Muscle layer of duodenum (tissue), 2 donors: ENCODE data around the gene RNU5D-1.
A peak's percentile ranks its signal among the peaks of the same experiment; 100 is the strongest.
"Not testable (repeated sequence)": the region's sequence is repeated elsewhere in the genome, so short reads cannot be mapped to it uniquely, and the experiment has no call there.

Experiments used
- H3K27ac ChIP-seq: one replicate; pipeline ENCODE4 v1.7.0; 2013; ENCODE audit warnings: mild to moderate bottlenecking, low read length
- H3K27me3 ChIP-seq: one replicate; pipeline ENCODE4 v1.7.0; 2013; ENCODE audit warnings: low read depth, mild to moderate bottlenecking, control low read depth, low read length
- H3K36me3 ChIP-seq, 2 donors: one replicate each; pipeline ENCODE4 v1.7.0; 2013; ENCODE audit warnings: low read length in 2 of 2, control low read depth in 1 of 2, mild to moderate bottlenecking in 1 of 2; ENCODE audit not compliant: insufficient read depth in 2 of 2, control insufficient read depth in 1 of 2
- H3K4me1 ChIP-seq, 2 donors: one replicate each; pipeline ENCODE4 v1.7.0; 2013; ENCODE audit warnings: low read length in 2 of 2, mild to moderate bottlenecking in 2 of 2, control low read depth in 1 of 2, moderate library complexity in 1 of 2; ENCODE audit not compliant: insufficient read depth in 2 of 2, control insufficient read depth in 1 of 2
- H3K4me3 ChIP-seq, 2 donors: one replicate each; pipeline ENCODE4 v1.7.0; 2013; ENCODE audit warnings: low read length in 2 of 2, low read depth in 1 of 2, mild to moderate bottlenecking in 1 of 2
- H3K9me3 ChIP-seq, 2 donors: one replicate each; pipeline ENCODE4 v1.7.0; 2013; ENCODE audit warnings: low read length in 2 of 2, control low read depth in 1 of 2, mild to moderate bottlenecking in 1 of 2; ENCODE audit not compliant: control insufficient read depth in 1 of 2
- donor health status: healthy.

Gene RNU5D-1

DNA sequence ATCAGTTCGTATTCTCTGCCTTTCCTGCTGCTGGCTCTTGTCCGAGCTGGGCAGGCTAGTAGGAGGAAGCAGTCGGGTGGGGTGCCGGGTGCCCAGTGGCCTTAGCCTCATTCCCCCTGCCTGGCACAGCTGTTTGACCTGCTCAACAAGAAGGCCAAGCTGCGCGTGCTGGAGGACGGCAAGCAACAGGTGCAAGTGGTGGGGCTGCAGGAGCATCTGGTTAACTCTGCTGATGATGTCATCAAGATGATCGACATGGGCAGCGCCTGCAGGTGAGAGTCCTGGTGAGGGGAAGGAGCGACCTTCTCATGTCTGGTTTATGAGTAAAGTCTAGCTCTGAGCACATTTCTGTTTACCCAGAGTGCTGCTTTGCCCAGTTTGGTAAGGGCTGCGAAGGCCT lies 28.1 kb upstream of the RNU5D-1 start:
- H3K27ac ChIP-seq = no peak overlapping the region
- no peak overlapping the region for H3K4me3 ChIP-seq
- H3K4me1 ChIP-seq = no peaks in the 10 kb centered on the region
- H3K36me3 ChIP-seq = peaks cover 0 to 17% of the 10 kb centered on the region in 2 donors
- no peaks in the 10 kb centered on the region for H3K9me3 ChIP-seq
- no peaks in the 10 kb centered on the region for H3K27me3 ChIP-seq

- no peaks in the 10 kb centered on the region for H3K4me1 ChIP-seq
- H3K27me3 ChIP-seq = no peaks in the 10 kb centered on the region
- H3K27ac ChIP-seq = no peak overlapping the region
- peaks cover 0 to 18% of the 10 kb centered on the region in 2 donors for H3K36me3 ChIP-seq
- H3K9me3 ChIP-seq = no peaks in the 10 kb centered on the region
- no peak overlapping the region for H3K4me3 ChIP-seq
These were observed 26.4 kb upstream of the RNU5D-1 start for GRCh38 chr1:44757420-44757819.

GRCh38 chr1:44747878-44748277 lies 16.9 kb upstream of the RNU5D-1 start:
- Histone ChIP-seq H3K4me1 (no peaks in the 10 kb centered on the region), H3K27ac (no peak overlapping the region), H3K36me3 (peaks cover 0 to 7% of the 10 kb centered on the region in 2 donors), H3K4me3 (no peak overlapping the region), H3K9me3 (no peaks in the 10 kb centered on the region), H3K27me3 (no peaks in the 10 kb centered on the region)

DNA sequence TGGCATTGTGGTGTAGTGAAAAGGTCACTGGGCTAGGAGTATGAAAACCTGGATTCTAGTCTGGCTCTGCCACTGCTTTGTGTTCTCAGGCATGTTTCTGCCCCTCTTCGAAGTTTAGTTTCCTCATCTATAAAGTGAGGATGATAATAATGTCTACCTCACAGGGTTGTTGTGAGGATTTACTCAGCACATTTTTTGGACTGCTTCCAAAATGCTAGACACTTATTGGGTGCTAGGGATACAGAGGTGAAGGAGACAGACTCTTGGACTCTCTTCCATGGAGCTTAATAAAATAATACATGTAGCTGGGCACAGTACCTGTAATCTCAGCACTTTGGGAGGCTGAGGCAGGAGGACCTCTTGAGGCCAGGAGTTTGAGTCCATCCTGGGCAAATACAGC lies 12.2 kb upstream of the RNU5D-1 start:
- Histone ChIP-seq H3K27me3 (no peaks in the 10 kb centered on the region), H3K4me3 (no peak overlapping the region), H3K36me3 (peaks cover 0 to 4% of the 10 kb centered on the region in 2 donors), H3K27ac (no peak overlapping the region), H3K9me3 (no peaks in the 10 kb centered on the region), H3K4me1 (peaks cover 0 to 7% of the 10 kb centered on the region in 2 donors)

DNA sequence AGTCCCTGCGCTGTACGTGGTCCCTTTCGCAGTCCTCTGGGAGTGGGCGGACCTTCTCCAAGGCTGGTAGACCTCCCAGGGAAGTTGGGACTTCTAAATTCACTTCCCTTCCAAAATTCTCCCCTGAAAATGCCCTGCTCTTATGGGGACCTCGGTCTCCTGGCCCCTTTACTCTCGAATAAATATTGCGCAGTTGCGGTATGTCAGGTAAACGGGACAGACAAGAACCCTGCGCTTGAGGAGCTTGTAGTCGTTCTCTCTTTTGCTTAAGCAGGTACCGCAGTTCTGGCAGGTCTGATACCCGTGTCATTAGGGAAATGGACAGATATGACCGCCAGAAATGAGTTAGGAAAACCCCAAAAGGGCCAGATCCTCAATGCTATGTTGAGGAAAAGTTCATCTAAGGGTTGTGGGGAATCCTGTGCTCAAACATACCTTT lies 9.2 kb upstream of the RNU5D-1 start:
- Histone ChIP-seq H3K9me3 (no peaks in the 10 kb centered on the region), H3K4me3 (peak overlapping the region; percentile 68 to 78), H3K4me1 (peaks cover 0 to 7% of the 10 kb centered on the region in 2 donors), H3K27me3 (no peaks in the 10 kb centered on the region), H3K36me3 (no peaks in the 10 kb centered on the region), H3K27ac (no peak overlapping the region)

GRCh38 chr1:44739307-44740178 lies 8.6 kb upstream of the RNU5D-1 start, which contains the start of gene KIF2C:
Gene KIF2C, plus strand, starts transcription at chr1:44739837. Its CDS starts 96 bp downstream, at chr1:44739933.
- peak within 1 kb of the TSS; percentile 68 to 78 for H3K4me3 ChIP-seq
- no peaks in the 10 kb centered on the region for H3K9me3 ChIP-seq
- no peaks in the 10 kb centered on the region for H3K27me3 ChIP-seq
- H3K27ac ChIP-seq = peak within 1 kb of the TSS; percentile 93
- peaks cover 0 to 7% of the 10 kb centered on the region in 2 donors for H3K4me1 ChIP-seq
- no peaks in the 10 kb centered on the region for H3K36me3 ChIP-seq

- Histone ChIP-seq H3K27ac (peak overlapping the region; percentile 93), H3K4me3 (peak overlapping the region; percentile 68 to 78)
- H3K36me3 ChIP-seq, H3K27me3 ChIP-seq, H3K4me1 ChIP-seq, H3K9me3 ChIP-seq: not testable (repeated sequence)
These were observed 8.0 kb upstream of the RNU5D-1 start for GRCh38 chr1:44738953-44739306.

- Histone ChIP-seq H3K27me3 (no peaks in the 10 kb centered on the region), H3K4me1 (peaks cover 0 to 7% of the 10 kb centered on the region in 2 donors), H3K36me3 (no peaks in the 10 kb centered on the region), H3K9me3 (no peaks in the 10 kb centered on the region), H3K4me3 (no peak overlapping the region), H3K27ac (no peak overlapping the region)
These were observed 5.0 kb upstream of the RNU5D-1 start for GRCh38 chr1:44735992-44736391.

DNA sequence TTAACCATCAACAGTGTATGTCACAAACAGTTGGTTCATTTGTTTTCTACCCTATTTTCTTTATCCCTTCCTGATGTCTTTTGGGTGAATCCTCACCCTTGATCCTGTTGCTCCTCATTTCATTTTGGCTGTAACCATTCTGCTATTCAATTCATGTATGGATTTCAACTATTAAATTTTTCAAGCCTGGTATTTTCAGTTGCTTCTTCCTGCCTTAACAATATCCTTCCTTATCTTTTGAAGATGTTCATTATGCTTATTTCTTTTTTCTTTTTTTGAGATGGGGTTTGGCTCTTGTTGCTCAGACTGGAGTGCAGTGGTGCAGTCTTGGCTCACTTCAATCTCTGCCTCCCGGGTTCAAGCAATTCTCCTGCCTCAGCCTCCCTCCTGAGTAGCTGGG lies 2.8 kb upstream of the RNU5D-1 start:
- Histone ChIP-seq H3K9me3 (no peaks in the 10 kb centered on the region), H3K27ac (no peak overlapping the region), H3K4me3 (no peak overlapping the region), H3K36me3 (no peaks in the 10 kb centered on the region), H3K27me3 (no peaks in the 10 kb centered on the region), H3K4me1 (no peaks in the 10 kb centered on the region)

DNA sequence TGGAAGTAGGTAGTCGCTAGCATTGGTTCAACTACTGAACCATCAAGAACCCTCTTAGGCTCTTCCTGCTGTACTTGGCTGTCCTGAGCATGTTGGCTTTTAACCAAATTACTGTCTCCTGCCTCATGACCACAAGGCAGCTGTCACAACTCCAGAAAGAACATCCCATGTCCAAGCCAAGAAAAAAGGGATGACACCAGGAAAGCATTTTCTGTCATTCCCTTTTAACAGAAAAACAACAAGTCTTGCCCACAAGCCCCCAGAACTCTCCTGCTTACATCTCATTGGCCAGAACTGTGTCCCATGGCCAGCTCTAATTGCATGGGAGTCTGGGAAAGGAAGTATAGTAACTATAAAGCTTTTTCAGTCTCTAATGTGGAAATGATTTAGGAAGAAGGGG lies 2.4 kb upstream of the RNU5D-1 start:
- Histone ChIP-seq H3K4me1 (no peaks in the 10 kb centered on the region), H3K27ac (no peak overlapping the region), H3K27me3 (no peaks in the 10 kb centered on the region), H3K9me3 (no peaks in the 10 kb centered on the region), H3K36me3 (no peaks in the 10 kb centered on the region), H3K4me3 (no peak overlapping the region)

DNA sequence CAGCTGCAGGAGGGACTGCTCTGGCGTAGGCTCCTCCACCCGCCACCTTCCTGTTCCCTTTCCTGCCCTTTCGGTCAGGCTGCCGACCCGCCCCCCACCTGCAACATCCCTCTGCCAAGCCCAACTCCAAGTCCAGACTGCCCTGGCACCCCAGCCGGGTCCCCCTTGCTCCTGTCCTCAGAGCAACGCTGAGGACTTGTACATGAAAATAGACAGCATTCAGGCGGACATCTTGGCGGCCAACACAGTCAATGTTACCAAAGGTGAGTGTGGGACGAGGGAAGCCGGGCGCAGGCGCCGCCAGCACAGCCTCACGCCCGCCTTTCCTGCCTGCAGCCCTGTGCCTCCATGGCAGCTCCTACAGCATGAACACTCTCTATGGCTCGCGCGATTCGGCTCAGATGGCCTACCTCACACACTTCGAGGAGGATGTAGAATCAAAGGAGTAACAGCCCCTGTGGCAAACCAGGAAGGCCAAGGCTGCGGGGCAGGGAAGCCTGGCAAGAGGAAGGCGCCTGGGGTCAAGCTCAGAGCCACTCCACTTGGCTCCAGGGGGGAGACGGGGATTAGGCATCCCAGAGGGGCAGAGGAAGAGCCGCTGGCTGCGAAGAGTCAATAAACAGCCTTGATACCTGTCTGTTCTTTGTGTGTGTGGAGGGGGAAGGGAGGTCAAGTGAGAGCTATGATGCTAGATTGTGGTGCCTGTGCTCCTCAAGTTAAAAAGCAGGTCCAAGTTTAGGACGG lies 5.8 kb downstream of the RNU5D-1 start:
- H3K27ac ChIP-seq = no peak overlapping the region
- H3K9me3 ChIP-seq = no peaks in the 10 kb centered on the region
- no peaks in the 10 kb centered on the region for H3K4me1 ChIP-seq
- no peaks in the 10 kb centered on the region for H3K27me3 ChIP-seq
- no peaks in the 10 kb centered on the region for H3K36me3 ChIP-seq
- H3K4me3 ChIP-seq = no peak overlapping the region
